Endodermal cell (in vitro differentiated cells): ENCODE results near the gene PCCA. TPM values are rescaled to one million over a fixed set of nuclear protein-coding genes. Genes with fewer than 3 reads are reported as not detected.

Experiments
- DNase-seq: peaks from one replicate; pipeline ENCODE4 v3.0.0-alpha.2; 2017
- H3K27ac ChIP-seq: 2 replicates; pipeline ENCODE4 v1.5.1; 2013; ENCODE audit warnings: mild to moderate bottlenecking, low read depth, low read length, moderate library complexity
- H3K27me3 ChIP-seq: 2 replicates; pipeline ENCODE4 v1.6.1; 2013; ENCODE audit warnings: mild to moderate bottlenecking, low read length, moderate library complexity; ENCODE audit not compliant: insufficient read depth, control insufficient read depth, poor library complexity, severe bottlenecking
- H3K36me3 ChIP-seq: 2 replicates; pipeline ENCODE4 v1.7.0; 2013; ENCODE audit warnings: mild to moderate bottlenecking, low read length, moderate library complexity; ENCODE audit not compliant: control insufficient read depth, insufficient read depth
- H3K4me1 ChIP-seq: one replicate; pipeline ENCODE4 v1.7.0; 2013; ENCODE audit warnings: low read length; ENCODE audit not compliant: control insufficient read depth, insufficient read depth
- H3K4me3 ChIP-seq: 2 replicates; pipeline ENCODE4 v1.5.1; 2013; ENCODE audit warnings: mild to moderate bottlenecking, low read length, moderate library complexity
- H3K9ac ChIP-seq: 2 replicates; pipeline ENCODE4 v1.6.1; 2013; ENCODE audit warnings: mild to moderate bottlenecking, low read length, moderate library complexity; ENCODE audit not compliant: poor library complexity, severe bottlenecking; ENCODE audit errors: extremely low read depth
- H3K9me3 ChIP-seq: 2 replicates; pipeline ENCODE4 v1.6.1; 2013; ENCODE audit warnings: mild to moderate bottlenecking, low read length, moderate library complexity; ENCODE audit not compliant: control insufficient read depth
- H3K27ac Mint-ChIP-seq: 2 replicates; pipeline ENCODE4 v1.8.0; 2020; ENCODE audit warnings: mixed read lengths
- H3K27me3 Mint-ChIP-seq: 2 replicates; pipeline ENCODE4 v1.8.0; 2021; ENCODE audit warnings: mild to moderate bottlenecking, mixed read lengths; ENCODE audit not compliant: insufficient read depth
- H3K36me3 Mint-ChIP-seq: 2 replicates; pipeline ENCODE4 v1.8.0; 2020; ENCODE audit warnings: low read depth, mixed read lengths
- H3K4me1 Mint-ChIP-seq: 2 replicates; pipeline ENCODE4 v1.8.0; 2020; ENCODE audit warnings: mixed read lengths
- H3K4me3 Mint-ChIP-seq: 2 replicates; pipeline ENCODE4 v1.8.0; 2020; ENCODE audit warnings: mild to moderate bottlenecking, moderate library complexity, mixed read lengths
- H3K9me3 Mint-ChIP-seq: 2 replicates; pipeline ENCODE4 v1.8.0; 2020; ENCODE audit warnings: mild to moderate bottlenecking, mixed read lengths
- CTCF ChIP-seq: fragments of 200-600 bp; sonication (generic); conservative IDR thresholded peaks from 2 replicates; pipeline ENCODE4 v1.5.0; 2021; ENCODE audit warnings: antibody characterized with exemption, mild to moderate bottlenecking
- WGBS, 2 experiments: methylation state at CpG; one replicate each; pipeline versions ENCODE4 v1.1.5 to v1.1.7; 2013; ENCODE audit warnings: missing lambda C conversion rate in 2 of 2, mixed read lengths in 1 of 2; ENCODE audit not compliant: insufficient coverage in 1 of 2, insufficient read length in 1 of 2; 5-methylcytosine and 5-hydroxymethylcytosine counted together
- total RNA-seq, 2 donors: library from RNA; stranded (reverse); fragmentation: NEBNext Ultra II Directional in 1 of 2; extraction: Animal tissue kit (Norgen Biotek cat#: 25700) in 1 of 2; gene quantifications; 2 replicates in 1 of 2; 3 replicates in 1 of 2; pipeline ENCODE4 v1.2.1, GENCODE V29; 2021

The PCCA gene
- total RNA-seq, 2 donors from 2014 or later = 60.2 to 67.2 TPM

GRCh38 chr13:100493418-100493817 is 404.5 kb downstream of the PCCA start:
- Mint-ChIP-seq H3K4me1 (peaks cover 22% of the 10 kb centered on the region), H3K9me3 (peaks cover 1% of the 10 kb centered on the region), H3K36me3 (peaks cover 35% of the 10 kb centered on the region), H3K27me3 (no peaks in the 10 kb centered on the region), H3K4me3 (no peak overlapping the region), H3K27ac (no peak overlapping the region)
- H3K36me3 ChIP-seq = no peaks in the 10 kb centered on the region
- no peak for DNase-seq
- no peak overlapping the region for H3K9ac ChIP-seq
- no peaks in the 10 kb centered on the region for H3K9me3 ChIP-seq
- peaks cover 10% of the 10 kb centered on the region for H3K4me1 ChIP-seq
- no peak overlapping the region for H3K27ac ChIP-seq
- WGBS, 2 experiments = 94 to 96% methylated on average over 6 to 7 of the region's 7 CpGs
- H3K27me3 ChIP-seq = no peaks in the 10 kb centered on the region
- no peak overlapping the region for H3K4me3 ChIP-seq
- TF ChIP-seq CTCF = no peak

GRCh38 chr13:100495455-100495854 is 406.6 kb downstream of the PCCA start:
- H3K9me3 ChIP-seq = no peaks in the 10 kb centered on the region
- Mint-ChIP-seq H3K27ac (no peak overlapping the region), H3K9me3 (no peaks in the 10 kb centered on the region), H3K36me3 (peaks cover 35% of the 10 kb centered on the region), H3K4me1 (peaks cover 23% of the 10 kb centered on the region), H3K27me3 (no peaks in the 10 kb centered on the region), H3K4me3 (no peak overlapping the region)
- H3K9ac ChIP-seq = no peak overlapping the region
- TF ChIP-seq CTCF = no peak
- no peaks in the 10 kb centered on the region for H3K36me3 ChIP-seq
- WGBS, 2 experiments = 100% methylated on average over 1 of the region's 1 CpG; no CpG with 5 or more reads in 1 of the 2 experiments
- DNase-seq = no peak
- no peaks in the 10 kb centered on the region for H3K27me3 ChIP-seq
- H3K27ac ChIP-seq = no peak overlapping the region
- H3K4me3 ChIP-seq = no peak overlapping the region
- peaks cover 6% of the 10 kb centered on the region for H3K4me1 ChIP-seq

GRCh38 chr13:100497389-100497788 is 408.5 kb downstream of the PCCA start:
- H3K27me3 Mint-ChIP-seq = no peaks in the 10 kb centered on the region
- Histone ChIP-seq H3K9ac (no peak overlapping the region), H3K9me3 (no peaks in the 10 kb centered on the region), H3K27me3 (no peaks in the 10 kb centered on the region), H3K36me3 (no peaks in the 10 kb centered on the region), H3K27ac (no peak overlapping the region), H3K4me3 (no peak overlapping the region), H3K4me1 (peaks cover 3% of the 10 kb centered on the region)
- no peak for TF ChIP-seq CTCF
- peaks cover 18% of the 10 kb centered on the region for H3K4me1 Mint-ChIP-seq
- no peak overlapping the region for H3K27ac Mint-ChIP-seq
- DNase-seq = peak; percentile 19
- H3K9me3 Mint-ChIP-seq = no peaks in the 10 kb centered on the region
- peaks cover 30% of the 10 kb centered on the region for H3K36me3 Mint-ChIP-seq
- 97% methylated on average over 1 of the region's 1 CpG; no CpG with 5 or more reads in 1 of the 2 experiments for WGBS, 2 experiments
- H3K4me3 Mint-ChIP-seq = no peak overlapping the region
